HEK293 (cell line): ENCODE data around the gene DCTN1.

ENCODE experiments used
- CTCF ChIA-PET: fragments of 350-600 bp; formaldehyde crosslinking; extraction: SDS; loops from one replicate; lab custom pipeline; 2021; ENCODE audit warnings: antibody characterized with exemption; lab: Yijun Ruan, JAX
- POLR2A ChIA-PET: fragments of 300-600 bp; formaldehyde crosslinking; extraction: SDS; loops from one replicate; lab custom pipeline; 2020; ENCODE audit warnings: antibody characterized with exemption, inconsistent platforms; lab: Yijun Ruan, JAX
- H3K27ac ChIP-seq: fragments of 200-500 bp; sonication (Bioruptor generic); 2 replicates; pipeline ENCODE4 v1.5.1; 2014; ENCODE audit warnings: low read depth, low read length, control low read depth, inconsistent platforms; ENCODE audit errors: extremely low read depth
- H3K36me3 ChIP-seq, 2 experiments: fragments of 200-500 bp in 1 of 2; sonication (Bioruptor generic) in 1 of 2; 1 replicate in 1 of 2; 2 replicates in 1 of 2; pipeline ENCODE4 v1.5.1; 2014 to 2017; ENCODE audit warnings: inconsistent platforms in 2 of 2, low read length in 2 of 2; ENCODE audit not compliant: control insufficient read depth in 2 of 2, insufficient read depth in 1 of 2
- H3K4me1 ChIP-seq: fragments of 200-500 bp; sonication (Bioruptor generic); 2 replicates; pipeline ENCODE4 v1.5.1; 2014; ENCODE audit warnings: mild to moderate bottlenecking, low read length, inconsistent platforms; ENCODE audit not compliant: control insufficient read depth, insufficient read depth
- H3K4me3 ChIP-seq: 2 replicates; pipeline ENCODE4 v1.5.1; 2011; ENCODE audit warnings: low read depth, mild to moderate bottlenecking, control low read depth, low read length, moderate library complexity
- H3K9me3 ChIP-seq: fragments of 200-500 bp; sonication (Bioruptor generic); 2 replicates; pipeline ENCODE4 v1.5.1; 2014; ENCODE audit warnings: low read depth, low read length, inconsistent platforms; ENCODE audit not compliant: control insufficient read depth, insufficient read depth
- CTCF ChIP-seq: fragments of 450-650 bp; formaldehyde crosslinking; IDR thresholded peaks from 2 replicates; pipeline ENCODE4 v1.5.1; 2016; ENCODE audit warnings: missing biosample characterization, missing genetic modification characterization
- KLF10 ChIP-seq: fragments of 450-650 bp; IDR thresholded peaks from 2 replicates; pipeline ENCODE4 v1.5.1; 2018; ENCODE audit warnings: missing biosample characterization, mild to moderate bottlenecking, missing genetic modification characterization
- RBAK ChIP-seq: fragments of 450-650 bp; formaldehyde crosslinking; IDR thresholded peaks from 2 replicates; pipeline ENCODE4 v1.5.1; 2016; ENCODE audit warnings: missing biosample characterization, missing genetic modification characterization
- REST ChIP-seq: fragments of 450-650 bp; formaldehyde crosslinking; IDR thresholded peaks from 2 replicates; pipeline ENCODE4 v1.5.1; 2016; ENCODE audit warnings: missing biosample characterization, missing genetic modification characterization
- ZBTB21 ChIP-seq: fragments of 450-650 bp; formaldehyde crosslinking; IDR thresholded peaks from 2 replicates; pipeline ENCODE4 v1.5.1; 2017; ENCODE audit warnings: missing biosample characterization, missing genetic modification characterization
- ZBTB48 ChIP-seq: fragments of 450-650 bp; formaldehyde crosslinking; IDR thresholded peaks from 2 replicates; pipeline ENCODE4 v1.5.1; 2016; ENCODE audit warnings: missing biosample characterization, missing genetic modification characterization
- ZBTB8A ChIP-seq: fragments of 450-650 bp; formaldehyde crosslinking; IDR thresholded peaks from 2 replicates; pipeline ENCODE4 v1.5.1; 2016; ENCODE audit warnings: missing biosample characterization, missing genetic modification characterization
- ZNF140 ChIP-seq: fragments of 450-650 bp; formaldehyde crosslinking; IDR thresholded peaks from 2 replicates; pipeline ENCODE4 v1.5.1; 2016; ENCODE audit warnings: missing biosample characterization, missing genetic modification characterization
- ZNF19 ChIP-seq: fragments of 450-650 bp; formaldehyde crosslinking; IDR thresholded peaks from 2 replicates; pipeline ENCODE4; 2016; ENCODE audit warnings: missing biosample characterization, missing genetic modification characterization, low read depth
- ZNF211 ChIP-seq: fragments of 450-650 bp; formaldehyde crosslinking; IDR thresholded peaks from 2 replicates; pipeline ENCODE4 v1.5.1; 2016; ENCODE audit warnings: low read depth, missing biosample characterization, missing genetic modification characterization
- ZNF221 ChIP-seq: fragments of 450-650 bp; formaldehyde crosslinking; IDR thresholded peaks from 2 replicates; pipeline ENCODE4 v1.5.1; 2017; ENCODE audit warnings: missing biosample characterization, missing genetic modification characterization, borderline replicate concordance
- ZNF473 ChIP-seq: fragments of 450-650 bp; formaldehyde crosslinking; IDR thresholded peaks from 2 replicates; pipeline ENCODE4 v1.5.1; 2017; ENCODE audit warnings: missing biosample characterization, missing genetic modification characterization
- ZNF521 ChIP-seq: fragments of 450-650 bp; formaldehyde crosslinking; IDR thresholded peaks from 2 replicates; pipeline ENCODE4 v1.5.1; 2017; ENCODE audit warnings: missing biosample characterization, mild to moderate bottlenecking, missing genetic modification characterization
- ZNF555 ChIP-seq: fragments of 450-650 bp; formaldehyde crosslinking; conservative IDR thresholded peaks from 2 replicates; pipeline ENCODE4 v1.5.1; 2017; ENCODE audit warnings: missing biosample characterization, mild to moderate bottlenecking, missing genetic modification characterization, inconsistent platforms
- ZNF623 ChIP-seq: fragments of 450-650 bp; formaldehyde crosslinking; IDR thresholded peaks from 2 replicates; pipeline ENCODE4 v1.5.1; 2016; ENCODE audit warnings: missing biosample characterization, missing genetic modification characterization
- ZNF660 ChIP-seq: fragments of 450-650 bp; IDR thresholded peaks from 2 replicates; pipeline ENCODE4 v1.5.1; 2018; ENCODE audit warnings: missing biosample characterization, mild to moderate bottlenecking, missing genetic modification characterization
- ZNF677 ChIP-seq: fragments of 450-650 bp; IDR thresholded peaks from 2 replicates; pipeline ENCODE4 v1.5.0; 2018; ENCODE audit warnings: missing biosample characterization, mild to moderate bottlenecking, missing genetic modification characterization, moderate library complexity
- ZNF768 ChIP-seq: fragments of 450-650 bp; formaldehyde crosslinking; IDR thresholded peaks from 2 replicates; pipeline ENCODE4 v1.5.1; 2018; ENCODE audit warnings: missing biosample characterization, mild to moderate bottlenecking, missing genetic modification characterization
- TF ChIP-seq, protein P1 (sequence below): fragments of 450-650 bp; formaldehyde crosslinking; IDR thresholded peaks from 2 replicates; pipeline ENCODE4 v1.5.1; 2016; ENCODE audit warnings: missing biosample characterization, missing genetic modification characterization
- TF ChIP-seq, protein P2 (sequence below): fragments of 450-650 bp; formaldehyde crosslinking; IDR thresholded peaks from 2 replicates; pipeline ENCODE4 v1.5.1; 2017; ENCODE audit warnings: missing biosample characterization, missing genetic modification characterization
- TF ChIP-seq, protein P3 (sequence below): fragments of 450-650 bp; formaldehyde crosslinking; IDR thresholded peaks from 2 replicates; pipeline ENCODE4 v1.5.1; 2017; ENCODE audit warnings: missing biosample characterization, missing genetic modification characterization

The DCTN1 gene

DNA sequence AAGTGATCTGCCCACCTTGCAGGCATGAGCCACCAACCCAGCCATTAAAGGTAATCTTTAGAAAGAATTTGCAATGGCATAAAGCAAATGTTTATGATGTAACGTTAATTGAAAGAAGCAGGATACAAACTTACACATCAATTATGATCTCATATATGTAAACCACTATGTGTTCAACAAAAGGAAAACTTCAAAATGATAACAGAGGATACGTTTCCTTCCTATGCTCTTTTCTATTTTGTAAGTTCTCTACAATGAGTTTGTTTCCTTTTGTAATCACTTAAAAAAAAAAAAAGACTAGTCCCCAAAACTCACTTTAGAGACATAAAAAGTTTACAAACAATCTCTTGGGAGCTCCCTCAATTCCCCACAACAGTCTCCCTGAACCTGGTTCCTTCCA lies 39.9 kb upstream of the DCTN1 start (continued):
- TF ChIP-seq REST (no peak), ZNF140 (tag by site-specific recombination) (no peak), CTCF (no peak), ZNF677 (tag by site-specific recombination) (no peak)
- TF ChIP-seq, protein P1, sequence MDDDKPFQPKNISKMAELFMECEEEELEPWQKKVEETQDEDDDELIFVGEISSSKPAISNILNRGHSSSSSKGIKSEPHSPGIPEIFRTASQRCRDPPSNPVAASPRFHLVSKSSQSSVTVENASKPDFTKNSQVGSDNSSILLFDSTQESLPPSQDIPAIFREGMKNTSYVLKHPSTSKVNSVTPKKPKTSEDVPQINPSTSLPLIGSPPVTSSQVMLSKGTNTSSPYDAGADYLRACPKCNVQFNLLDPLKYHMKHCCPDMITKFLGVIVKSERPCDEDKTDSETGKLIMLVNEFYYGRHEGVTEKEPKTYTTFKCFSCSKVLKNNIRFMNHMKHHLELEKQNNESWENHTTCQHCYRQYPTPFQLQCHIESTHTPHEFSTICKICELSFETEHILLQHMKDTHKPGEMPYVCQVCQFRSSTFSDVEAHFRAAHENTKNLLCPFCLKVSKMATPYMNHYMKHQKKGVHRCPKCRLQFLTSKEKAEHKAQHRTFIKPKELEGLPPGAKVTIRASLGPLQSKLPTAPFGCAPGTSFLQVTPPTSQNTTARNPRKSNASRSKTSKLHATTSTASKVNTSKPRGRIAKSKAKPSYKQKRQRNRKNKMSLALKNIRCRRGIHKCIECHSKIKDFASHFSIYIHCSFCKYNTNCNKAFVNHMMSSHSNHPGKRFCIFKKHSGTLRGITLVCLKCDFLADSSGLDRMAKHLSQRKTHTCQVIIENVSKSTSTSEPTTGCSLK (tag by site-specific recombination): no peak
- TF ChIP-seq, all 188 proteins: peak for 0

- H3K27ac ChIP-seq: no peak overlapping the region
- ChIA-PET POLR2A (no interaction called here), CTCF (interaction anchor here (1.5 kb wide), 1 partner anchor 19 kb away, joined by 5 read pairs; no protein-coding TSS in a partner anchor)
- no peak overlapping the region for H3K4me3 ChIP-seq
- no peaks in the 10 kb centered on the region for H3K9me3 ChIP-seq
- no peaks in the 10 kb centered on the region; the same call in 1 of the 2 replicates for H3K4me1 ChIP-seq
- H3K36me3 ChIP-seq: peaks cover 4 to 7% of the 10 kb centered on the region in 2 experiments; a peak in 2 of 3 replicates
- TF ChIP-seq ZBTB8A (tag by site-specific recombination) (no peak), ZBTB21 (tag by site-specific recombination) (no peak), ZNF555 (tag by site-specific recombination) (no peak), ZNF768 (tag by site-specific recombination) (no peak), ZNF211 (no peak), ZNF221 (no peak), ZNF623 (tag by site-specific recombination) (no peak), ZNF19 (tag by site-specific recombination) (no peak), ZBTB48 (tag by site-specific recombination) (no peak), ZNF660 (no peak), ZNF521 (tag by site-specific recombination) (no peak), RBAK (tag by site-specific recombination) (no peak), KLF10 (tag by site-specific recombination) (no peak), ZNF473 (tag by site-specific recombination) (no peak)
- TF ChIP-seq, protein P2, sequence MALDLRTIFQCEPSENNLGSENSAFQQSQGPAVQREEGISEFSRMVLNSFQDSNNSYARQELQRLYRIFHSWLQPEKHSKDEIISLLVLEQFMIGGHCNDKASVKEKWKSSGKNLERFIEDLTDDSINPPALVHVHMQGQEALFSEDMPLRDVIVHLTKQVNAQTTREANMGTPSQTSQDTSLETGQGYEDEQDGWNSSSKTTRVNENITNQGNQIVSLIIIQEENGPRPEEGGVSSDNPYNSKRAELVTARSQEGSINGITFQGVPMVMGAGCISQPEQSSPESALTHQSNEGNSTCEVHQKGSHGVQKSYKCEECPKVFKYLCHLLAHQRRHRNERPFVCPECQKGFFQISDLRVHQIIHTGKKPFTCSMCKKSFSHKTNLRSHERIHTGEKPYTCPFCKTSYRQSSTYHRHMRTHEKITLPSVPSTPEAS: no peak
- TF ChIP-seq, protein P3, sequence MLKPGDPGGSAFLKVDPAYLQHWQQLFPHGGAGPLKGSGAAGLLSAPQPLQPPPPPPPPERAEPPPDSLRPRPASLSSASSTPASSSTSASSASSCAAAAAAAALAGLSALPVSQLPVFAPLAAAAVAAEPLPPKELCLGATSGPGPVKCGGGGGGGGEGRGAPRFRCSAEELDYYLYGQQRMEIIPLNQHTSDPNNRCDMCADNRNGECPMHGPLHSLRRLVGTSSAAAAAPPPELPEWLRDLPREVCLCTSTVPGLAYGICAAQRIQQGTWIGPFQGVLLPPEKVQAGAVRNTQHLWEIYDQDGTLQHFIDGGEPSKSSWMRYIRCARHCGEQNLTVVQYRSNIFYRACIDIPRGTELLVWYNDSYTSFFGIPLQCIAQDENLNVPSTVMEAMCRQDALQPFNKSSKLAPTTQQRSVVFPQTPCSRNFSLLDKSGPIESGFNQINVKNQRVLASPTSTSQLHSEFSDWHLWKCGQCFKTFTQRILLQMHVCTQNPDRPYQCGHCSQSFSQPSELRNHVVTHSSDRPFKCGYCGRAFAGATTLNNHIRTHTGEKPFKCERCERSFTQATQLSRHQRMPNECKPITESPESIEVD (tag by site-specific recombination): no peak
- TF ChIP-seq, all 188 proteins: peak for 0
Observed at GRCh38 chr2:74419345-74419744, 39.2 kb upstream of the DCTN1 start.
